GM10248 (cell line): ENCODE results near the gene EYA4.

Experiments used
- CTCF ChIA-PET: fragments of 300-600 bp; sonication (Branson Sonifier 250); formaldehyde crosslinking; extraction: SDS; loops from one replicate; lab custom pipeline; 2021; ENCODE audit warnings: antibody characterized with exemption; lab: Yijun Ruan, JAX
- POLR2A ChIA-PET: fragments of 350-650 bp; sonication (Branson Sonifier 250); formaldehyde crosslinking; extraction: SDS; loops from one replicate; lab custom pipeline; 2020; ENCODE audit warnings: antibody characterized with exemption; lab: Yijun Ruan, JAX
- DNase-seq: peaks from one replicate; pipeline ENCODE4 v3.0.0; 2012; ENCODE audit errors: extremely low spot score
- TF ChIP-seq, protein P1 (sequence below): IDR thresholded peaks from 2 replicates; pipeline ENCODE4 v1.5.1; 2012; ENCODE audit warnings: mild to moderate bottlenecking, low read depth; ENCODE audit errors: extremely low read depth, missing control alignments, control extremely low read depth

Gene EYA4

GRCh38 chr6:133241901-133242636 lies 912 bp downstream of the EYA4 start:
- ChIA-PET CTCF (no interaction called here), POLR2A (no interaction called here)
- DNase-seq, result peak; percentile 9
- TF ChIP-seq, protein P1, sequence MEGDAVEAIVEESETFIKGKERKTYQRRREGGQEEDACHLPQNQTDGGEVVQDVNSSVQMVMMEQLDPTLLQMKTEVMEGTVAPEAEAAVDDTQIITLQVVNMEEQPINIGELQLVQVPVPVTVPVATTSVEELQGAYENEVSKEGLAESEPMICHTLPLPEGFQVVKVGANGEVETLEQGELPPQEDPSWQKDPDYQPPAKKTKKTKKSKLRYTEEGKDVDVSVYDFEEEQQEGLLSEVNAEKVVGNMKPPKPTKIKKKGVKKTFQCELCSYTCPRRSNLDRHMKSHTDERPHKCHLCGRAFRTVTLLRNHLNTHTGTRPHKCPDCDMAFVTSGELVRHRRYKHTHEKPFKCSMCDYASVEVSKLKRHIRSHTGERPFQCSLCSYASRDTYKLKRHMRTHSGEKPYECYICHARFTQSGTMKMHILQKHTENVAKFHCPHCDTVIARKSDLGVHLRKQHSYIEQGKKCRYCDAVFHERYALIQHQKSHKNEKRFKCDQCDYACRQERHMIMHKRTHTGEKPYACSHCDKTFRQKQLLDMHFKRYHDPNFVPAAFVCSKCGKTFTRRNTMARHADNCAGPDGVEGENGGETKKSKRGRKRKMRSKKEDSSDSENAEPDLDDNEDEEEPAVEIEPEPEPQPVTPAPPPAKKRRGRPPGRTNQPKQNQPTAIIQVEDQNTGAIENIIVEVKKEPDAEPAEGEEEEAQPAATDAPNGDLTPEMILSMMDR, result no peak

DNA sequence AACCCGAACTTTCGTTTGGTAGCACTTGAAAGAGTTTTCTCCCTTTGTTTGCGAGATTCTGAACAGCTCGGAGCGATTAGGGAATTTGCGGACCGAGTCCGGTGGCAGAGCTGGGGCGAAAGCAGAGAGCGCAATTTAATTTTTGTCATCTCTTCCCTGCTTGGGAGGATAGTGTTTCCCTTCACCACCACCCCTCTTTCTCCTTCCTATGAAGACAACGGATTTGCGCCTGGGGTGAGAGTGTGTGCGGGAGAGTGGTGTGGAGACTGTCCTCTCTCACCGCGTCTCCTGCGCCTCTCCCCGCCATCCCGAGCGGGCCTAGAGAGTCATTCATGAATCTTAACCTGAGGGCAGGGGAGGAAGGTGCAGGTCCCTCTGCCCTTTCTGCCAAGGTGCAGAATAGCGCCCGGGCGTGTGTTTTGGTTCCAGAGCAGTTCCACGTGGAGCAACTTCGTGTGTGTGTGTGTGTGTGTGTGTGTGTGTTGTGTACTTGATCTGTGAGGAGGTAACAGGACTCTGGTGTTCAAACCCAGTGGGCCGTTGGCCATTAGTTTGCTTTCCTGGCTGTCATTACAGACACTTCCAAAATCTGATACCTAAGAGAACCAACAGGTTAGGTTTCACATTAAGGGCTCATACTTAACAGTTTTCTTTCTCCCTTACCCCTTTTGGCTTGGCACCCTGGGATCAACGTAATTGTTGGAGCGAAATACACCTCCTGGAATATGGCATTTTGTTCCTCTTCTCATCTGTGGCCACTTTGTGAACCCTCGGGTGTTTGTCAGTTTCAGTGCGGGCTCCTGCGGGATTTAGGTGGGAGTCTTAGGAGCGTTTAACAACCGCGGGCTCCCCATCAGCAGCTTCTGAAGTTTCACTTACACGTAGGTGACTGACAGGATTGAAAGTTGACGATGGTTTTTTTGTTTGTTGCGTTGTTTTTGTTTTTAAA lies 1.8 kb downstream of the EYA4 start:
- no peak for DNase-seq
- POLR2A ChIA-PET, result no interaction called here
- CTCF ChIA-PET, result no interaction called here
- TF ChIP-seq, protein P1, result no peak

DNA sequence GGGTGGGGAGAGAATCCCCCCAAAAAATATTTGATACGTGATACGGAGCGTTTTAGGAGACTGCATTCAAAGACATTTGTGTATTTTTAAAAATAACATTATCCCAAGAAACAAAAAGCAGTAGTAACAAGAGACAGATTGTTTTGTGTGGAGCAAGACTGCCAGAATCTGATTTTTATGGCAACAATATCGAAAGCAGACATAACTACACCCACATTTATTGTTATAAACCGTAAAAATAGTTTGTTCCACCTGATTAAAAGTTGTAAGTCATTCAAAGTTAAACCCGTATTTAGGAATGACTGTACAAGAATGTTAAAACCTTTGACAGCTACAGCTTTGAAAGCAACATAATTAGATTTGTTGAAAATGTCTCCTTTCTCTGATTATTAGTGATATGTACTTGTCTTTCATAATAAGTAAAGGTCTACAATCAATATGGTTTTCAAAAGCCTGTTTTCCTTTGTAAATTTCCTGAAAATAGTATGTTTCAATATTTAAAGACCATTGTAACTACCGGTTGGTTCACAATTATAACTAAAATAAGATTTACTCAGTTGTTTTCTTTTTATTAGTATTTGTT lies 2.7 kb downstream of the EYA4 start:
- no peak for DNase-seq
- POLR2A ChIA-PET, result no interaction called here
- TF ChIP-seq, protein P1, result no peak
- CTCF ChIA-PET, result no interaction called here

GRCh38 chr6:133244519-133244918 lies 3.4 kb downstream of the EYA4 start:
- DNase-seq, result no peak
- ChIA-PET POLR2A (no interaction called here), CTCF (no interaction called here)
- TF ChIP-seq, protein P1, result no peak

DNA sequence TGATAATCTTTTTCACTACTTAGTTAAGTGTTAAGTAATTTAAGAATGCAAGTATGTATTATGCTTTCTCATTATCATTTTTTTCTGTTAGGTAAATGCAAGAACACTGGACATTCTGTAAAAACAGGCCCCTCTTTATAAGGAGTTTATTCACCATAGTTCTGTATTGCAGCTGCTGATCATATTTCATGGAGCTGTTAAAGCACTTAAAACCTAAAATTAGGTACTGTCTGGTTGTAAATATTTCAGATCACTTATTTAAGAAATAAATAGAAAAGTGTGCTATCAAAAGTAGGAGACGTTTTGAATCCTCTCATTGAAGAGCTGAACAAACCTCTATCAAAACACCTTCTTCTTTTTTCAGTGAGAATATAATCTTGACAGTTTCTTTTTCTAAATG lies 3.9 kb downstream of the EYA4 start:
- CTCF ChIA-PET, result no interaction called here
- TF ChIP-seq, protein P1, result no peak
- no peak for DNase-seq
- POLR2A ChIA-PET, result no interaction called here

DNA sequence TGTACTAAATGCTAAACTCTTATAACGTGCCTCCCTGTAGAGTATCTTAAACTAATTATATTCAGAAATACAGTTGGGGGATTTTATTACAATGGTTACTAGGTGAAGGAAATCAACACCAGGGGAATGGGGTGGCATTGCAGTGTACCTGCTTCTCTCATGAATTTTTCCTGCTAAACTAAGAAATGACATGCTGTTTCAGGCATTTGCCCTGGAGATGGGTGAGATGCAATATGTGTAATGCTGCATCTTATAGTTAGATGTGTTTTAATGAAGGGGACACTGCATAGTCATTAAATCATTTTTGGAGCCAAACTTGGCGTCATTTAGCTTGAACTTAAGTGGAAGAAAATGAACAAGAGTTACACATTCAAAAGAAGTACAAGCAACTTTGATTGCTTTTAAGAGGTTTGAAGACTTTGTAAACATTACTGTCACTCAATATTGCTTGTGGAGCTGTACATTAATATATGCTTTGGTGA lies 4.3 kb downstream of the EYA4 start:
- DNase-seq, result no peak
- POLR2A ChIA-PET, result no interaction called here
- TF ChIP-seq, protein P1, result no peak
- CTCF ChIA-PET, result no interaction called here
